Islet of Langerhans (tissue), 1 donor: Measurements from ENCODE around the gene CLPTM1L.
"Not testable (repeated sequence)": the region's sequence is repeated elsewhere in the genome, so short reads cannot be mapped to it uniquely, and the experiment has no call there.

Experiments used
- FAIRE-seq: peaks from one replicate; lab custom pipeline; 2011; peaks lifted over from hg19 to GRCh38; lab: Jason Lieb, UNC

Gene CLPTM1L

GRCh38 chr5:1289559-1289958 is 55.3 kb downstream of the CLPTM1L start:
- not testable (repeated sequence) for FAIRE-seq

- no peak for FAIRE-seq
These were observed 56.2 kb downstream of the CLPTM1L start for GRCh38 chr5:1288439-1289335.

- FAIRE-seq, result no peak
These were observed 59.0 kb downstream of the CLPTM1L start for GRCh38 chr5:1285883-1286291.

GRCh38 chr5:1285141-1285540 is 59.8 kb downstream of the CLPTM1L start:
- no peak for FAIRE-seq

- not testable (repeated sequence) for FAIRE-seq
These were observed 60.4 kb downstream of the CLPTM1L start for GRCh38 chr5:1284336-1284970.

- not testable (repeated sequence) for FAIRE-seq
These were observed 61.2 kb downstream of the CLPTM1L start for GRCh38 chr5:1283729-1284041.

- FAIRE-seq, result not testable (repeated sequence)
These were observed 61.7 kb downstream of the CLPTM1L start for GRCh38 chr5:1282993-1283728.

GRCh38 chr5:1282131-1282992 is 62.5 kb downstream of the CLPTM1L start:
- no peak for FAIRE-seq

GRCh38 chr5:1281038-1281882 is 63.6 kb downstream of the CLPTM1L start:
- no peak for FAIRE-seq

GRCh38 chr5:1280177-1281037 is 64.5 kb downstream of the CLPTM1L start:
- no peak for FAIRE-seq

GRCh38 chr5:1279443-1280151 is 65.3 kb downstream of the CLPTM1L start:
- no peak for FAIRE-seq

- FAIRE-seq, result no peak
These were observed 66.0 kb downstream of the CLPTM1L start for GRCh38 chr5:1278656-1279442.

- FAIRE-seq, result no peak
These were observed 66.7 kb downstream of the CLPTM1L start for GRCh38 chr5:1278216-1278615.

GRCh38 chr5:1277781-1278180 is 67.1 kb downstream of the CLPTM1L start:
- no peak for FAIRE-seq

- FAIRE-seq, result no peak
These were observed 67.6 kb downstream of the CLPTM1L start for GRCh38 chr5:1277331-1277730.

GRCh38 chr5:1276930-1277329 is 68.0 kb downstream of the CLPTM1L start:
- no peak for FAIRE-seq

GRCh38 chr5:1275397-1276391 is 69.2 kb downstream of the CLPTM1L start:
- FAIRE-seq, result not testable (repeated sequence)
